ENCODE measurements around the gene NACC2.

- TF ChIP-seq, protein P1, sequence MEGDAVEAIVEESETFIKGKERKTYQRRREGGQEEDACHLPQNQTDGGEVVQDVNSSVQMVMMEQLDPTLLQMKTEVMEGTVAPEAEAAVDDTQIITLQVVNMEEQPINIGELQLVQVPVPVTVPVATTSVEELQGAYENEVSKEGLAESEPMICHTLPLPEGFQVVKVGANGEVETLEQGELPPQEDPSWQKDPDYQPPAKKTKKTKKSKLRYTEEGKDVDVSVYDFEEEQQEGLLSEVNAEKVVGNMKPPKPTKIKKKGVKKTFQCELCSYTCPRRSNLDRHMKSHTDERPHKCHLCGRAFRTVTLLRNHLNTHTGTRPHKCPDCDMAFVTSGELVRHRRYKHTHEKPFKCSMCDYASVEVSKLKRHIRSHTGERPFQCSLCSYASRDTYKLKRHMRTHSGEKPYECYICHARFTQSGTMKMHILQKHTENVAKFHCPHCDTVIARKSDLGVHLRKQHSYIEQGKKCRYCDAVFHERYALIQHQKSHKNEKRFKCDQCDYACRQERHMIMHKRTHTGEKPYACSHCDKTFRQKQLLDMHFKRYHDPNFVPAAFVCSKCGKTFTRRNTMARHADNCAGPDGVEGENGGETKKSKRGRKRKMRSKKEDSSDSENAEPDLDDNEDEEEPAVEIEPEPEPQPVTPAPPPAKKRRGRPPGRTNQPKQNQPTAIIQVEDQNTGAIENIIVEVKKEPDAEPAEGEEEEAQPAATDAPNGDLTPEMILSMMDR (IDR thresholded peaks at IDR 0.05): no peak
- TF ChIP-seq POLR2A (IDR thresholded peaks at IDR 0.05) (no peak), POLR2AphosphoS5 (IDR thresholded peaks at IDR 0.05) (no peak)
These were observed 87.7 kb downstream of the NACC2 start for GRCh38 chr9:136007276-136007933.

Data from gastroesophageal sphincter (tissue), 3 donors.